ENCODE data around the gene TBC1D5.

TBC1D5 gene

DNA sequence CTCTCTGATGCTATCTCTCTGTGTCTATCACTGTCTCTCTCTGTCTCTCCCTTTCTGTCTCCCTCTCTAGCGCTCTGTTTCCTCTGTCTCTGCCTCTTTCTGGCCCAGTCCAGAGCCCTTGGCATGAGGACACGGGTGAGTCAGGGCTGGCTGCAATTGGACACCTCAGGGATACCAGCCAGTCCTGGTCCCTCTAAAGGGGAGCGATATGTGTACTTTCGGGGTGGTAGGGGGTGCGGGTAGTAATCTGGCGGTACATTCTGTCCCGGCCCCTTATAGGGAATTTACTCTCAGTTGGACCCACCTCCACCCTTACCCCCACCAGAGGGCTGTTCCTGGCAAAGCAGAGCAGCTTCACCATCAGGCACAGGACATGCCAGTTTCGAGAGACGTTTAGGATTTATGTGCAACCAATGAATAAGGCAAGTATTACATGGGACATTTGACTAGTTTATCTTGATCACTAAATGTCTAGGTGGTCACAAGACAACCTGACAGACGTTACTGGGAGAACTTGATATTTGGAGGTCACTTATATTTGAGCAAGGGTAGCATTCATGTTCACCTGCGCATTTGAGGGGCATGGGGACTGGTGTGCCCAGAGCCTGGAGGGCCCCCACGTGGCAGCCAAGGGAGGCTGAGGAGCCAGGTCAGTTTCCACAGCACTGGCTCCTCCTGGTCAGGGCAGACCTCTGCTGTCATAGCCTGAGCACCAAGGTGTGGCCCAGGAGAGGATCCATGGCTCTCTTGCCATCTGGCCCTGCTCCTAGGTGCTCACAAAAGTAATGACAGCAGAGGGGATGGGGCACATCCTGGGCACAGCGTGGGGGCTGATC lies 601.5 kb downstream of the TBC1D5 start:
- H3K4me1 ChIP-seq: peaks cover 0 to 18% (median 0%) of the 10 kb centered on the region in 4 donors
- H3K36me3 ChIP-seq: no peaks in the 10 kb centered on the region
- H3K4me3 ChIP-seq: no peak overlapping the region
- no peak overlapping the region for H3K27ac ChIP-seq
- DNase-seq: peak; percentile 61 to 78
- intact Hi-C loops (cut with DNase I; ENCODE audit: low total_unique reads): no loop called here
- TF ChIP-seq, protein P1, sequence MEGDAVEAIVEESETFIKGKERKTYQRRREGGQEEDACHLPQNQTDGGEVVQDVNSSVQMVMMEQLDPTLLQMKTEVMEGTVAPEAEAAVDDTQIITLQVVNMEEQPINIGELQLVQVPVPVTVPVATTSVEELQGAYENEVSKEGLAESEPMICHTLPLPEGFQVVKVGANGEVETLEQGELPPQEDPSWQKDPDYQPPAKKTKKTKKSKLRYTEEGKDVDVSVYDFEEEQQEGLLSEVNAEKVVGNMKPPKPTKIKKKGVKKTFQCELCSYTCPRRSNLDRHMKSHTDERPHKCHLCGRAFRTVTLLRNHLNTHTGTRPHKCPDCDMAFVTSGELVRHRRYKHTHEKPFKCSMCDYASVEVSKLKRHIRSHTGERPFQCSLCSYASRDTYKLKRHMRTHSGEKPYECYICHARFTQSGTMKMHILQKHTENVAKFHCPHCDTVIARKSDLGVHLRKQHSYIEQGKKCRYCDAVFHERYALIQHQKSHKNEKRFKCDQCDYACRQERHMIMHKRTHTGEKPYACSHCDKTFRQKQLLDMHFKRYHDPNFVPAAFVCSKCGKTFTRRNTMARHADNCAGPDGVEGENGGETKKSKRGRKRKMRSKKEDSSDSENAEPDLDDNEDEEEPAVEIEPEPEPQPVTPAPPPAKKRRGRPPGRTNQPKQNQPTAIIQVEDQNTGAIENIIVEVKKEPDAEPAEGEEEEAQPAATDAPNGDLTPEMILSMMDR (IDR thresholded peaks at IDR 0.05): no peak
- no peaks in the 10 kb centered on the region for H3K27me3 ChIP-seq
- no peaks in the 10 kb centered on the region for H3K9me3 ChIP-seq

- Histone ChIP-seq H3K4me1 (peaks cover 0 to 18% (median 0%) of the 10 kb centered on the region in 4 donors), H3K36me3 (no peaks in the 10 kb centered on the region), H3K9me3 (no peaks in the 10 kb centered on the region), H3K27ac (no peak overlapping the region), H3K27me3 (no peaks in the 10 kb centered on the region), H3K4me3 (no peak overlapping the region)
- no peak for DNase-seq
- TF ChIP-seq, protein P1 (IDR thresholded peaks at IDR 0.05): no peak
- intact Hi-C loops (cut with DNase I; ENCODE audit: low total_unique reads): no loop called here
Measured at GRCh38 chr3:17138246-17139039, 604.0 kb downstream of the TBC1D5 start.

DNA sequence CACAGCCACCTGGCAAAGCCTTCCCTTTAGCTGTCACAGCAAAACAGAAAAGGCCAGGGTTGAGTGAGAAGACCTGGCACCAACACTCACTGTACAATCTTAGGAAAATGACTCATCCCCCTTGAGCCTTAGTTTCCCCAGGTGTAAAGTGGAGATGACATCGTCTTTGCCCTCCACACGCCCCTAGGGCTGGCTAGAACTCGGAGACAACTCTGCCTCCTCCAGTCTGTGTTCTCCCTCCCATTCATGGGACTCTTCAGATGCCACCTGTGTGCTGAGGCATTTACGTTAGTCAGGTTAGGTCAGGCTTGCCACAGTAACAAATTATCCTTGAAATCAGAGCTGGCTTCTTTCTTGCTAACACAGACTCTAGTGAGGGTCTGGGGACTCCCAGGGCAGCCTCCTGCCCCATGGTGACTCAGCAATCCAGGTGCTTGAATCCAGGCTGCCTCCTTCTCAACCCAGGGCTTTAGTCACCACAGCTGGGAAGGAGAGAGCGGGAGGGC lies 605.1 kb downstream of the TBC1D5 start:
- Histone ChIP-seq H3K4me1 (peaks cover 0 to 18% (median 0%) of the 10 kb centered on the region in 4 donors), H3K36me3 (no peaks in the 10 kb centered on the region), H3K27ac (no peak overlapping the region), H3K27me3 (no peaks in the 10 kb centered on the region), H3K4me3 (no peak overlapping the region), H3K9me3 (no peaks in the 10 kb centered on the region)
- intact Hi-C loops (cut with DNase I; ENCODE audit: low total_unique reads): no loop called here
- peak in 1 of 2 donors; percentile 42 for DNase-seq
- TF ChIP-seq, protein P1 (IDR thresholded peaks at IDR 0.05): no peak

GRCh38 chr3:17136136-17136721 lies 606.2 kb downstream of the TBC1D5 start:
- TF ChIP-seq, protein P1 (IDR thresholded peaks at IDR 0.05): no peak
- no peaks in the 10 kb centered on the region for H3K36me3 ChIP-seq
- no peaks in the 10 kb centered on the region for H3K27me3 ChIP-seq
- intact Hi-C loops (cut with DNase I; ENCODE audit: low total_unique reads): no loop called here
- H3K9me3 ChIP-seq: no peaks in the 10 kb centered on the region
- H3K4me1 ChIP-seq: peaks cover 0 to 13% (median 0%) of the 10 kb centered on the region in 4 donors
- H3K4me3 ChIP-seq: no peak overlapping the region
- H3K27ac ChIP-seq: no peak overlapping the region
- DNase-seq: peak; percentile 67 to 77

DNA sequence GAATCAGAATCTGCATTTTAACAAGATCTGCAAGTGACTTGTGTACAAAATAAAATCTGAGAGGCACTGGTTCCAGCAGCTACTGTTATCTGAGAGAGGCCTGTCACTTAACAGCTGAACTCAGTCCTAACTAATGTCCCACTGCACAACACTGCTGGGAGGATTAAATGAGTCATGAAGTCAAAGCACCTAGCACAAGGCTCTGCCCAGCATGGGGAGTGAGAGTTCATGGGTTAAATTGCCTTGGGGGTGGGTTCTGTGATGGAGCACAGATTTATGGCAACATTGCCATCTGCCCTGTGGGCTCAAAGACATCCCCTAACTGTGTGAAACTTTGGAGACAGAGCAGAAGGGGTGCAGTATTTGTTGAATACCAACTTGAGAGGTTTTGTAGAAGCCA lies 606.7 kb downstream of the TBC1D5 start:
- Histone ChIP-seq H3K9me3 (no peaks in the 10 kb centered on the region), H3K27me3 (no peaks in the 10 kb centered on the region), H3K4me1 (peaks cover 0 to 8% (median 0%) of the 10 kb centered on the region in 4 donors), H3K27ac (no peak overlapping the region), H3K36me3 (no peaks in the 10 kb centered on the region), H3K4me3 (no peak overlapping the region)
- intact Hi-C loops (cut with DNase I; ENCODE audit: low total_unique reads): no loop called here
- TF ChIP-seq, protein P1 (IDR thresholded peaks at IDR 0.05): no peak
- no peak for DNase-seq
